Ecto neural progenitor cell (in vitro differentiated cells): Measurements from ENCODE around the gene COA6.
"Not testable (repeated sequence)": the region's sequence is repeated elsewhere in the genome, so short reads cannot be mapped to it uniquely, and the experiment has no call there.

Experiments
- DNase-seq: peaks from one replicate; pipeline ENCODE4 v3.0.0-alpha.2; 2018; ENCODE audit warnings: low spot score

COA6 gene

GRCh38 chr1:234369784-234370183, 3.5 kb upstream of the COA6 start:
- no peak for DNase-seq

- DNase-seq, result no peak
Observed at GRCh38 chr1:234371414-234371813, 1.8 kb upstream of the COA6 start.

- no peak for DNase-seq
Observed at GRCh38 chr1:234372011-234372757, 1.1 kb upstream of the COA6 start.

- no peak for DNase-seq
Observed at GRCh38 chr1:234373959-234374254, 651 bp downstream of the COA6 start.

GRCh38 chr1:234375672-234376071, 2.4 kb downstream of the COA6 start:
- no peak for DNase-seq

GRCh38 chr1:234379591-234380109, 6.4 kb downstream of the COA6 start:
- not testable (repeated sequence) for DNase-seq

GRCh38 chr1:234381699-234382555, 8.7 kb downstream of the COA6 start:
- DNase-seq, result no peak

GRCh38 chr1:234386122-234386521, 12.9 kb downstream of the COA6 start:
- DNase-seq, result no peak

GRCh38 chr1:234388094-234388493, 14.8 kb downstream of the COA6 start:
- no peak for DNase-seq

- DNase-seq, result no peak
Observed at GRCh38 chr1:234393190-234393589, 19.9 kb downstream of the COA6 start.

- no peak for DNase-seq
Observed at GRCh38 chr1:234395297-234395696, 22.0 kb downstream of the COA6 start.

- no peak for DNase-seq
Observed at GRCh38 chr1:234396092-234396491, 22.8 kb downstream of the COA6 start.

GRCh38 chr1:234396871-234397270, 23.6 kb downstream of the COA6 start:
- DNase-seq, result no peak

GRCh38 chr1:234397732-234398131, 24.5 kb downstream of the COA6 start:
- no peak for DNase-seq

- no peak for DNase-seq
Observed at GRCh38 chr1:234398849-234399381, 25.7 kb downstream of the COA6 start.

- not testable (repeated sequence) for DNase-seq
Observed at GRCh38 chr1:234399515-234399914, 26.3 kb downstream of the COA6 start.

- DNase-seq, result no peak
Observed at GRCh38 chr1:234400773-234401172, 27.5 kb downstream of the COA6 start.

- DNase-seq, result no peak
Observed at GRCh38 chr1:234401658-234402057, 28.4 kb downstream of the COA6 start.

- no peak for DNase-seq
Observed at GRCh38 chr1:234402939-234403338, 29.7 kb downstream of the COA6 start.

GRCh38 chr1:234405676-234406075, 32.4 kb downstream of the COA6 start:
- no peak for DNase-seq

- no peak for DNase-seq
Observed at GRCh38 chr1:234406871-234407270, 33.6 kb downstream of the COA6 start.

GRCh38 chr1:234408757-234409156, 35.5 kb downstream of the COA6 start:
- DNase-seq, result no peak

- DNase-seq, result no peak
Observed at GRCh38 chr1:234409328-234409727, 36.1 kb downstream of the COA6 start.
